Mononuclear cell (primary cell): ENCODE data around the gene GTPBP2. TPM values are rescaled to one million over a fixed set of nuclear protein-coding genes. Genes with fewer than 3 reads are reported as not detected.

Experiments
- H3K27me3 ChIP-seq: 2 replicates; pipeline ENCODE4 v1.6.0; 2011; ENCODE audit warnings: low read length, control low read depth; ENCODE audit not compliant: insufficient read depth
- H3K4me1 ChIP-seq: 2 replicates; pipeline ENCODE4 v1.5.1; 2011; ENCODE audit warnings: mild to moderate bottlenecking, low read length, control low read depth; ENCODE audit not compliant: insufficient read depth
- H3K4me3 ChIP-seq: 2 replicates; pipeline ENCODE4 v1.5.1; 2011; ENCODE audit warnings: mild to moderate bottlenecking, low read length, moderate library complexity
- H3K9me3 ChIP-seq: 2 replicates; pipeline ENCODE4 v1.5.1; 2011; ENCODE audit warnings: low read depth, mild to moderate bottlenecking, control low read depth, low read length
- total RNA-seq: library from RNA; depleted of rRNA; stranded (reverse); fragments of >200 nt; gene quantifications from one replicate; pipeline ENCODE4 v1.2.3, GENCODE V29; 2012

GTPBP2 gene
- total RNA-seq, 1 donor, result 31.7 TPM

- Histone ChIP-seq H3K27me3 (no peaks in the 10 kb centered on the region), H3K4me1 (peaks cover 24% of the 10 kb centered on the region), H3K9me3 (no peaks in the 10 kb centered on the region), H3K4me3 (no peak overlapping the region)
Measured at GRCh38 chr6:43582911-43583310, 46.2 kb downstream of the GTPBP2 start.

GRCh38 chr6:43579171-43579570 is 49.9 kb downstream of the GTPBP2 start:
- H3K4me1 ChIP-seq, result peaks cover 41% of the 10 kb centered on the region
- no peak overlapping the region for H3K4me3 ChIP-seq
- H3K9me3 ChIP-seq, result no peaks in the 10 kb centered on the region
- H3K27me3 ChIP-seq, result no peaks in the 10 kb centered on the region

GRCh38 chr6:43578748-43579147 is 50.3 kb downstream of the GTPBP2 start:
- Histone ChIP-seq H3K4me1 (peaks cover 38% of the 10 kb centered on the region), H3K9me3 (no peaks in the 10 kb centered on the region), H3K4me3 (no peak overlapping the region), H3K27me3 (no peaks in the 10 kb centered on the region)

- H3K4me3 ChIP-seq, result peak within 1 kb of the TSS; percentile 98
- H3K9me3 ChIP-seq, result no peaks in the 10 kb centered on the region
Measured at GRCh38 chr6:43575772-43576551, 53.1 kb downstream of the GTPBP2 start, which contains the start of the genes POLH and XPO5. Gene POLH, plus strand, starts transcription at chr6:43576185. Its CDS starts 6,135 bp downstream, at chr6:43582320. Gene XPO5, minus strand, starts transcription at chr6:43576038. Its CDS starts 174 bp downstream, at chr6:43575864.

GRCh38 chr6:43575105-43575771 is 53.8 kb downstream of the GTPBP2 start:
- H3K4me3 ChIP-seq, result peak overlapping the region; percentile 98
- no peaks in the 10 kb centered on the region for H3K27me3 ChIP-seq
- H3K9me3 ChIP-seq, result no peaks in the 10 kb centered on the region
- H3K4me1 ChIP-seq, result peaks cover 37% of the 10 kb centered on the region

More at GRCh38 chr6:43575772-43576551, 53.1 kb downstream of the GTPBP2 start, which contains the start of the genes POLH and XPO5:
- Histone ChIP-seq H3K4me1 (peaks cover 37% of the 10 kb centered on the region), H3K27me3 (no peaks in the 10 kb centered on the region)

GRCh38 chr6:43572015-43572414 is 57.0 kb downstream of the GTPBP2 start:
- no peak overlapping the region for H3K4me3 ChIP-seq
- no peaks in the 10 kb centered on the region for H3K9me3 ChIP-seq
- no peaks in the 10 kb centered on the region for H3K27me3 ChIP-seq
- peaks cover 19% of the 10 kb centered on the region for H3K4me1 ChIP-seq

GRCh38 chr6:43570876-43571441 is 58.1 kb downstream of the GTPBP2 start:
- H3K4me1 ChIP-seq, result peaks cover 10% of the 10 kb centered on the region
- no peak overlapping the region for H3K4me3 ChIP-seq
- H3K9me3 ChIP-seq, result no peaks in the 10 kb centered on the region
- H3K27me3 ChIP-seq, result no peaks in the 10 kb centered on the region

Other genes with a start within 250 kb of the GTPBP2 start
- gene ABCC10, start 201.7 kb downstream of the GTPBP2 start, total RNA-seq, result 12.3 TPM
- gene DLK2, start 173.7 kb downstream of the GTPBP2 start, total RNA-seq, result 0.31 TPM
- 9.0 TPM for gene TJAP1, start 151.7 kb downstream of the GTPBP2 start, total RNA-seq
- not detected for gene LRRC73, start 118.9 kb downstream of the GTPBP2 start, total RNA-seq
- 29.4 TPM for gene YIPF3, start 112.3 kb downstream of the GTPBP2 start, total RNA-seq
- 22.7 TPM for gene POLR1C, start 112.2 kb downstream of the GTPBP2 start, total RNA-seq
- gene XPO5, start 53.2 kb downstream of the GTPBP2 start, total RNA-seq, result 17.3 TPM
- 2.7 TPM for gene POLH, start 53.1 kb downstream of the GTPBP2 start, total RNA-seq
- 55.9 TPM for gene MAD2L1BP, start 6.6 kb upstream of the GTPBP2 start, total RNA-seq
- gene RSPH9, start 15.8 kb upstream of the GTPBP2 start, total RNA-seq, result 0.42 TPM
- 29.5 TPM for gene MRPS18A, start 58.5 kb upstream of the GTPBP2 start, total RNA-seq
- 78.8 TPM for gene VEGFA, start 140.9 kb upstream of the GTPBP2 start, total RNA-seq